Neural cell (in vitro differentiated cells): Measurements from ENCODE around the gene ZNRD2.

ENCODE experiments used
- EP300 ChIP-seq: fragments of 450-650 bp; conservative IDR thresholded peaks from 2 replicates; pipeline ENCODE4 v1.6.1; 2014; ENCODE audit warnings: antibody characterized with exemption, mild to moderate bottlenecking, moderate library complexity; ENCODE audit not compliant: poor library complexity, severe bottlenecking
- POLR2AphosphoS5 ChIP-seq: IDR thresholded peaks from 2 replicates; pipeline ENCODE4 v1.6.1; 2012
- RAD21 ChIP-seq: fragments of 450-650 bp; conservative IDR thresholded peaks from 2 replicates; pipeline ENCODE4 v1.6.1; 2014; ENCODE audit warnings: antibody characterized with exemption, mild to moderate bottlenecking, moderate library complexity
- TAF1 ChIP-seq: IDR thresholded peaks from 2 replicates; pipeline ENCODE4 v1.6.1; 2012; ENCODE audit warnings: low read depth
- TF ChIP-seq, protein P1 (sequence below): fragments of 450-650 bp; IDR thresholded peaks from 2 replicates; pipeline ENCODE4 v1.5.1; 2014; ENCODE audit warnings: antibody characterized with exemption, mild to moderate bottlenecking, moderate library complexity; ENCODE audit not compliant: poor library complexity, severe bottlenecking

DNA sequence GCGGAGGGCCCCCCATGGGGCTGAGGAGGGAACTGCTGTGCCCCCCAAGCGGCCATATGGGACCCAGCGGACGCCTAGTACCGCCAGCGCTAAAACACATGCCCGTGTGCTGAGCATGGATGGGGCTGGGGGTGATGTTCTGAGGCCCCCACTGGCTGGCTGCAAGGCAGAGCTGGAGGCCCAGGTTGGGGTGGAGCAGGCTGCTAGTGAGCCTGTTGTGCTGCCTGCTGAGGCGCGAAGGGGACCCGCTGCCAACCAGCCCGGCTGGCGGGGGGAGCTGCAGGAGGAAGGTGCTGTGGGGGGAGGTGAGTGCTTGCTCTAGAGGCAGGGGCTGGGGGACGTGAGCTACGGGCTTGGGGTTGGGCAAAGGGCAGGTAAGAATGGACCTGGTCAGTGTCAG, 48.5 kb downstream of the ZNRD2 start:
- TF ChIP-seq POLR2AphosphoS5 (no peak), RAD21 (no peak), EP300 (no peak), TAF1 (no peak)
- TF ChIP-seq, protein P1, sequence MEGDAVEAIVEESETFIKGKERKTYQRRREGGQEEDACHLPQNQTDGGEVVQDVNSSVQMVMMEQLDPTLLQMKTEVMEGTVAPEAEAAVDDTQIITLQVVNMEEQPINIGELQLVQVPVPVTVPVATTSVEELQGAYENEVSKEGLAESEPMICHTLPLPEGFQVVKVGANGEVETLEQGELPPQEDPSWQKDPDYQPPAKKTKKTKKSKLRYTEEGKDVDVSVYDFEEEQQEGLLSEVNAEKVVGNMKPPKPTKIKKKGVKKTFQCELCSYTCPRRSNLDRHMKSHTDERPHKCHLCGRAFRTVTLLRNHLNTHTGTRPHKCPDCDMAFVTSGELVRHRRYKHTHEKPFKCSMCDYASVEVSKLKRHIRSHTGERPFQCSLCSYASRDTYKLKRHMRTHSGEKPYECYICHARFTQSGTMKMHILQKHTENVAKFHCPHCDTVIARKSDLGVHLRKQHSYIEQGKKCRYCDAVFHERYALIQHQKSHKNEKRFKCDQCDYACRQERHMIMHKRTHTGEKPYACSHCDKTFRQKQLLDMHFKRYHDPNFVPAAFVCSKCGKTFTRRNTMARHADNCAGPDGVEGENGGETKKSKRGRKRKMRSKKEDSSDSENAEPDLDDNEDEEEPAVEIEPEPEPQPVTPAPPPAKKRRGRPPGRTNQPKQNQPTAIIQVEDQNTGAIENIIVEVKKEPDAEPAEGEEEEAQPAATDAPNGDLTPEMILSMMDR: no peak
